GM23248 (cell line): ENCODE data around the gene LINGO1.

Experiments
- EZH2 ChIP-seq: fragments of 200-600 bp; sonication (generic); IDR thresholded peaks from 2 replicates; pipeline ENCODE4 v1.6.1; 2018; ENCODE audit warnings: antibody characterized with exemption, mild to moderate bottlenecking; ENCODE audit not compliant: insufficient read depth, poor library complexity, severe bottlenecking
- EZH2phosphoT487 ChIP-seq: fragments of 200-600 bp; sonication (generic); IDR thresholded peaks from 2 replicates; pipeline ENCODE4 v1.6.1; 2018; ENCODE audit warnings: antibody characterized with exemption, moderate library complexity, mild to moderate bottlenecking, low read depth; ENCODE audit not compliant: insufficient read depth

- TF ChIP-seq EZH2: no peak
- TF ChIP-seq EZH2phosphoT487: no peak
Measured at GRCh38 chr15:77617476-77618230, 15.1 kb downstream of the LINGO1 start.
